ENCODE measurements around the gene ADAMTSL1. TPM values are rescaled to one million over a fixed set of nuclear protein-coding genes. Genes with fewer than 3 reads are reported as not detected.

Gene ADAMTSL1
- polyA plus RNA-seq, 2 of the 4 experiments (the other 2 are of a cell fraction) = 0.03 TPM; not detected in 1

GRCh38 chr9:18923167-18923566 lies 449.2 kb downstream of the ADAMTSL1 start:
- H3K9me3 ChIP-seq = no peaks in the 10 kb centered on the region
- WGBS (ENCODE audit: missing lambda C conversion rate) = 11% methylated on average over 2 of the region's 2 CpGs
- TF ChIP-seq CHD2 (IDR thresholded peaks at IDR 0.05; ENCODE audit: low read length, partially characterized antibody) (no peak), FOSL2 (IDR thresholded peaks at IDR 0.05) (no peak), FOSL2 (CRISPR knock-in tag; IDR thresholded peaks at IDR 0.05) (no peak), EP300 (IDR thresholded peaks at IDR 0.05) (no peak), NR3C1 (IDR thresholded peaks at IDR 0.05) (no peak), KDM5A (IDR thresholded peaks at IDR 0.05) (no peak)
- DNase-seq (ENCODE audit: low read depth in 1 of 2, low spot score in 1 of 2) = no peak
- no peaks in the 10 kb centered on the region for H3K4me1 ChIP-seq
- no peak overlapping the region for H3K27ac ChIP-seq
- H3K4me2 ChIP-seq = no peak overlapping the region
- ChIA-PET CTCF (no interaction called here), POLR2A (no interaction called here)
- no peak for FAIRE-seq
- ATAC-seq = no peak
- no peak overlapping the region for H3K4me3 ChIP-seq

- Histone ChIP-seq H3K9me3 (no peaks in the 10 kb centered on the region), H3K4me2 (no peak overlapping the region), H3K27ac (no peak overlapping the region), H3K4me3 (no peak overlapping the region), H3K4me1 (no peaks in the 10 kb centered on the region)
- CTCF ChIA-PET = interaction anchor here (1.1 kb wide), 1 partner anchor 9 kb away, joined by 3 read pairs; no protein-coding TSS in a partner anchor
- no peak for DNase-seq (ENCODE audit: low read depth in 1 of 2, low spot score in 1 of 2)
- ATAC-seq = no peak
- FAIRE-seq = no peak
- 28% methylated on average over 6 of the region's 6 CpGs for WGBS (ENCODE audit: missing lambda C conversion rate)
- TF ChIP-seq FOXS1 (CRISPR knock-in tag; IDR thresholded peaks at IDR 0.05) = no peak
- TF ChIP-seq CBX8 (IDR thresholded peaks at IDR 0.05) = no peak
- no peak for TF ChIP-seq JUNB (IDR thresholded peaks at IDR 0.05)
- TF ChIP-seq, protein P1, sequence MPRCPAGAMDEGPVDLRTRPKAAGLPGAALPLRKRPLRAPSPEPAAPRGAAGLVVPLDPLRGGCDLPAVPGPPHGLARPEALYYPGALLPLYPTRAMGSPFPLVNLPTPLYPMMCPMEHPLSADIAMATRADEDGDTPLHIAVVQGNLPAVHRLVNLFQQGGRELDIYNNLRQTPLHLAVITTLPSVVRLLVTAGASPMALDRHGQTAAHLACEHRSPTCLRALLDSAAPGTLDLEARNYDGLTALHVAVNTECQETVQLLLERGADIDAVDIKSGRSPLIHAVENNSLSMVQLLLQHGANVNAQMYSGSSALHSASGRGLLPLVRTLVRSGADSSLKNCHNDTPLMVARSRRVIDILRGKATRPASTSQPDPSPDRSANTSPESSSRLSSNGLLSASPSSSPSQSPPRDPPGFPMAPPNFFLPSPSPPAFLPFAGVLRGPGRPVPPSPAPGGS (IDR thresholded peaks at IDR 0.05) = no peak
- POLR2A ChIA-PET = no interaction called here
Observed at GRCh38 chr9:18923671-18924430, 449.9 kb downstream of the ADAMTSL1 start.

- ATAC-seq (no peak), DNase-seq (ENCODE audit: low read depth in 1 of 2, low spot score in 1 of 2) (no peak), FAIRE-seq (no peak)
- H3K27ac ChIP-seq = no peak overlapping the region
- no peak overlapping the region for H3K4me2 ChIP-seq
- no peaks in the 10 kb centered on the region for H3K4me1 ChIP-seq
- POLR2A ChIA-PET = no interaction called here
- no peaks in the 10 kb centered on the region for H3K9me3 ChIP-seq
- CTCF ChIA-PET = no interaction called here
- H3K4me3 ChIP-seq = no peak overlapping the region
- peak; percentile 81 for TF ChIP-seq MAFK (IDR thresholded peaks at IDR 0.05; ENCODE audit: partially characterized antibody)
- TF ChIP-seq FOSL2 (IDR thresholded peaks at IDR 0.05) = no peak
- TF ChIP-seq FOSL2 (CRISPR knock-in tag; IDR thresholded peaks at IDR 0.05) = no peak
Observed at GRCh38 chr9:18925880-18926279, 451.9 kb downstream of the ADAMTSL1 start.

GRCh38 chr9:18926513-18926912 lies 452.6 kb downstream of the ADAMTSL1 start:
- 24% methylated on average over 3 of the region's 3 CpGs for WGBS (ENCODE audit: missing lambda C conversion rate)
- FAIRE-seq (no peak), ATAC-seq (no peak), DNase-seq (ENCODE audit: low read depth in 1 of 2, low spot score in 1 of 2) (no peak)
- no peak overlapping the region for H3K27ac ChIP-seq
- H3K4me3 ChIP-seq = no peak overlapping the region
- H3K4me2 ChIP-seq = no peak overlapping the region
- H3K4me1 ChIP-seq = no peaks in the 10 kb centered on the region
- POLR2A ChIA-PET = no interaction called here
- no peaks in the 10 kb centered on the region for H3K9me3 ChIP-seq
- CTCF ChIA-PET = interaction anchor here (1.9 kb wide), 1 partner anchor 11 kb away, joined by 4 read pairs; no protein-coding TSS in a partner anchor
- TF ChIP-seq CHD2 (IDR thresholded peaks at IDR 0.05; ENCODE audit: low read length, partially characterized antibody) (no peak), CEBPB (IDR thresholded peaks at IDR 0.05) (no peak), HOXA7 (CRISPR knock-in tag; IDR thresholded peaks at IDR 0.05) (no peak), PHF8 (IDR thresholded peaks at IDR 0.05; ENCODE audit: borderline replicate concordance, low read depth) (no peak), CBX2 (IDR thresholded peaks at IDR 0.05; ENCODE audit: borderline replicate concordance, low read depth) (no peak), EHF (CRISPR knock-in tag; IDR thresholded peaks at IDR 0.05) (no peak), USF2 (IDR thresholded peaks at IDR 0.05) (no peak), GATA3 (IDR thresholded peaks at IDR 0.05; ENCODE audit: borderline replicate concordance) (no peak), EP300 (IDR thresholded peaks at IDR 0.05) (no peak), CTCF (IDR thresholded peaks at IDR 0.05) (no peak), ESRRA (IDR thresholded peaks at IDR 0.05; ENCODE audit: borderline replicate concordance, low read length) (no peak), EHMT2 (IDR thresholded peaks at IDR 0.05; ENCODE audit: low read depth) (no peak)
- TF ChIP-seq, protein P2, sequence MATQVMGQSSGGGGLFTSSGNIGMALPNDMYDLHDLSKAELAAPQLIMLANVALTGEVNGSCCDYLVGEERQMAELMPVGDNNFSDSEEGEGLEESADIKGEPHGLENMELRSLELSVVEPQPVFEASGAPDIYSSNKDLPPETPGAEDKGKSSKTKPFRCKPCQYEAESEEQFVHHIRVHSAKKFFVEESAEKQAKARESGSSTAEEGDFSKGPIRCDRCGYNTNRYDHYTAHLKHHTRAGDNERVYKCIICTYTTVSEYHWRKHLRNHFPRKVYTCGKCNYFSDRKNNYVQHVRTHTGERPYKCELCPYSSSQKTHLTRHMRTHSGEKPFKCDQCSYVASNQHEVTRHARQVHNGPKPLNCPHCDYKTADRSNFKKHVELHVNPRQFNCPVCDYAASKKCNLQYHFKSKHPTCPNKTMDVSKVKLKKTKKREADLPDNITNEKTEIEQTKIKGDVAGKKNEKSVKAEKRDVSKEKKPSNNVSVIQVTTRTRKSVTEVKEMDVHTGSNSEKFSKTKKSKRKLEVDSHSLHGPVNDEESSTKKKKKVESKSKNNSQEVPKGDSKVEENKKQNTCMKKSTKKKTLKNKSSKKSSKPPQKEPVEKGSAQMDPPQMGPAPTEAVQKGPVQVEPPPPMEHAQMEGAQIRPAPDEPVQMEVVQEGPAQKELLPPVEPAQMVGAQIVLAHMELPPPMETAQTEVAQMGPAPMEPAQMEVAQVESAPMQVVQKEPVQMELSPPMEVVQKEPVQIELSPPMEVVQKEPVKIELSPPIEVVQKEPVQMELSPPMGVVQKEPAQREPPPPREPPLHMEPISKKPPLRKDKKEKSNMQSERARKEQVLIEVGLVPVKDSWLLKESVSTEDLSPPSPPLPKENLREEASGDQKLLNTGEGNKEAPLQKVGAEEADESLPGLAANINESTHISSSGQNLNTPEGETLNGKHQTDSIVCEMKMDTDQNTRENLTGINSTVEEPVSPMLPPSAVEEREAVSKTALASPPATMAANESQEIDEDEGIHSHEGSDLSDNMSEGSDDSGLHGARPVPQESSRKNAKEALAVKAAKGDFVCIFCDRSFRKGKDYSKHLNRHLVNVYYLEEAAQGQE (IDR thresholded peaks at IDR 0.05) = no peak
- TF ChIP-seq, protein P3, sequence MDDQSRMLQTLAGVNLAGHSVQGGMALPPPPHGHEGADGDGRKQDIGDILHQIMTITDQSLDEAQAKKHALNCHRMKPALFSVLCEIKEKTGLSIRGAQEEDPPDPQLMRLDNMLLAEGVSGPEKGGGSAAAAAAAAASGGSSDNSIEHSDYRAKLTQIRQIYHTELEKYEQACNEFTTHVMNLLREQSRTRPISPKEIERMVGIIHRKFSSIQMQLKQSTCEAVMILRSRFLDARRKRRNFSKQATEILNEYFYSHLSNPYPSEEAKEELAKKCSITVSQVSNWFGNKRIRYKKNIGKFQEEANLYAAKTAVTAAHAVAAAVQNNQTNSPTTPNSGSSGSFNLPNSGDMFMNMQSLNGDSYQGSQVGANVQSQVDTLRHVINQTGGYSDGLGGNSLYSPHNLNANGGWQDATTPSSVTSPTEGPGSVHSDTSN (IDR thresholded peaks at IDR 0.05) = no peak
